SK-N-SH (cell line): Measurements from ENCODE around the gene RSKR. TPM values are rescaled to one million over a fixed set of nuclear protein-coding genes. Genes with fewer than 3 reads are reported as not detected.
A peak's percentile ranks its signal among the peaks of the same experiment; 100 is the strongest.

Experiments used
- CTCF ChIA-PET: fragments of 300-600, 350-600 bp; formaldehyde crosslinking; extraction: SDS; loops from one replicate; lab custom pipeline; 2021; lab: Yijun Ruan, JAX
- POLR2A ChIA-PET: fragments of 350-600 bp; sonication (Branson Sonifier 250); formaldehyde crosslinking; extraction: SDS; loops from one replicate; lab custom pipeline; 2020; ENCODE audit warnings: antibody characterized with exemption, inconsistent platforms; lab: Yijun Ruan, JAX
- DNase-seq: peaks from one replicate; pipeline ENCODE4 v3.0.0; 2012
- H2AFZ ChIP-seq: fragments of 200-600 bp; sonication (generic); 2 replicates; pipeline ENCODE4 v1.8.1; 2016; ENCODE audit warnings: antibody characterized with exemption, mild to moderate bottlenecking, low read depth
- H3F3A ChIP-seq: fragments of 200-600 bp; sonication (generic); replicated peaks from 2 replicates; pipeline ENCODE3; 2016; ENCODE audit warnings: antibody characterized with exemption, mild to moderate bottlenecking; ENCODE audit not compliant: insufficient read depth
- H3K27ac ChIP-seq, 2 experiments: fragments of 200-500 bp in 1 of 2; fragments of 200-600 bp in 1 of 2; sonication (Bioruptor generic) in 1 of 2; sonication (generic), shearing (Covaris generic) in 1 of 2; 2 replicates each; pipeline versions ENCODE4 v1.5.1 to v1.6.1; 2014 to 2016; ENCODE audit warnings: low read depth in 2 of 2, inconsistent platforms in 1 of 2, low read length in 1 of 2, mild to moderate bottlenecking in 1 of 2, mixed read lengths in 1 of 2
- H3K27me3 ChIP-seq: fragments of 200-600 bp; sonication (generic), shearing (Covaris generic); 2 replicates; pipeline ENCODE4 v1.6.1; 2016; ENCODE audit warnings: mixed run types; ENCODE audit not compliant: insufficient read depth
- H3K36me3 ChIP-seq, 2 experiments: fragments of 200-500 bp in 1 of 2; fragments of 200-600 bp in 1 of 2; sonication (Bioruptor generic) in 1 of 2; sonication (generic) in 1 of 2; replicated peaks in 1 of 2; 2 replicates each; pipeline versions ENCODE3 to v1.5.1; 2014 to 2016; ENCODE audit warnings: low read length in 1 of 2, mild to moderate bottlenecking in 1 of 2; ENCODE audit not compliant: insufficient read depth in 2 of 2, control insufficient read depth in 1 of 2
- H3K4me1 ChIP-seq, 2 experiments: fragments of 200-500 bp in 1 of 2; fragments of 200-600 bp in 1 of 2; sonication (Bioruptor generic) in 1 of 2; sonication (generic), shearing (Covaris generic) in 1 of 2; 2 replicates each; pipeline versions ENCODE4 v1.5.1 to v1.6.1; 2014 to 2016; ENCODE audit warnings: low read depth in 1 of 2, low read length in 1 of 2, mixed run types in 1 of 2; ENCODE audit not compliant: insufficient read depth in 2 of 2, control insufficient read depth in 1 of 2
- H3K4me2 ChIP-seq: fragments of 200-600 bp; sonication (generic), shearing (Covaris generic); 2 replicates; pipeline ENCODE4 v1.6.1; 2017; ENCODE audit warnings: mixed run types
- H3K4me3 ChIP-seq, 2 experiments: fragments of 200-500 bp in 1 of 2; fragments of 200-600 bp in 1 of 2; sonication (Bioruptor generic) in 1 of 2; sonication (generic), shearing (Covaris generic) in 1 of 2; 2 replicates each; pipeline versions ENCODE4 v1.5.1 to v1.8.1; 2014 to 2016; ENCODE audit warnings: low read depth in 2 of 2, inconsistent platforms in 1 of 2, low read length in 1 of 2, mild to moderate bottlenecking in 1 of 2, mixed read lengths in 1 of 2, moderate library complexity in 1 of 2
- H3K79me2 ChIP-seq: fragments of 200-600 bp; sonication (generic); 2 replicates; pipeline ENCODE4 v1.8.1; 2017; ENCODE audit warnings: mild to moderate bottlenecking; ENCODE audit not compliant: insufficient read depth
- H3K9ac ChIP-seq: fragments of 200-600 bp; sonication (generic); 2 replicates; pipeline ENCODE4 v1.6.1; 2017; ENCODE audit warnings: mixed run types
- H3K9me2 ChIP-seq: fragments of 200-600 bp; sonication (generic); 2 replicates; pipeline ENCODE4 v1.6.1; 2017; ENCODE audit warnings: mixed run types
- H3K9me3 ChIP-seq: fragments of 200-600 bp; sonication (generic); 2 replicates; pipeline ENCODE4 v1.6.1; 2017; ENCODE audit warnings: mixed run types, mild to moderate bottlenecking, moderate library complexity
- H4K20me1 ChIP-seq: fragments of 200-600 bp; sonication (generic); 2 replicates; pipeline ENCODE4 v1.6.1; 2017; ENCODE audit warnings: mild to moderate bottlenecking, mixed run types; ENCODE audit not compliant: insufficient read depth
- CHD2 ChIP-seq: fragments of 150-350 bp; IDR thresholded peaks from 2 replicates; pipeline ENCODE4 v1.6.1; 2018; ENCODE audit warnings: low read length; ENCODE audit not compliant: partially characterized antibody
- IRF3 ChIP-seq: fragments of 150-350 bp; IDR thresholded peaks from 2 replicates; pipeline ENCODE4 v1.6.1; 2016; ENCODE audit warnings: mild to moderate bottlenecking, low read depth, low read length
- JUND ChIP-seq: IDR thresholded peaks from 2 replicates; pipeline ENCODE4 v1.4.0; 2012
- NRF1 ChIP-seq: IDR thresholded peaks from 2 replicates; pipeline ENCODE4 v1.6.1; 2012; ENCODE audit warnings: low read depth, mild to moderate bottlenecking, low read length
- POLR2AphosphoS5 ChIP-seq: IDR thresholded peaks from 2 replicates; pipeline ENCODE4 v1.6.1; 2012; ENCODE audit warnings: low read depth, low read length
- RAD21 ChIP-seq: IDR thresholded peaks from 2 replicates; pipeline ENCODE4 v1.6.1; 2012; ENCODE audit warnings: mild to moderate bottlenecking, low read length
- RFX5 ChIP-seq: IDR thresholded peaks from 2 replicates; pipeline ENCODE4 v1.6.1; 2012; ENCODE audit warnings: mild to moderate bottlenecking, improper control_type of control experiment, low read length
- RXRA ChIP-seq: IDR thresholded peaks from 2 replicates; pipeline ENCODE4 v1.4.0; 2012; ENCODE audit warnings: low read depth, mild to moderate bottlenecking, borderline replicate concordance
- SIN3A ChIP-seq: IDR thresholded peaks from 2 replicates; pipeline ENCODE4 v1.6.1; 2012; ENCODE audit warnings: low read depth, mild to moderate bottlenecking, low read length, moderate library complexity, borderline replicate concordance
- SMC3 ChIP-seq: IDR thresholded peaks from 2 replicates; pipeline ENCODE4 v1.6.1; 2012; ENCODE audit warnings: low read depth, low read length, improper control_type of control experiment
- TAF1 ChIP-seq: IDR thresholded peaks from 2 replicates; pipeline ENCODE4 v1.6.1; 2012; ENCODE audit warnings: low read depth, mild to moderate bottlenecking, low read length, moderate library complexity, borderline replicate concordance
- TEAD4 ChIP-seq: IDR thresholded peaks from 2 replicates; pipeline ENCODE4 v1.4.0; 2012; ENCODE audit warnings: mild to moderate bottlenecking, borderline replicate concordance; ENCODE audit not compliant: insufficient read depth
- USF2 ChIP-seq: fragments of 150-350 bp; IDR thresholded peaks from 2 replicates; pipeline ENCODE4 v1.6.1; 2017; ENCODE audit warnings: antibody characterized with exemption, low read length, low read depth, borderline replicate concordance
- YY1 ChIP-seq: IDR thresholded peaks from 2 replicates; pipeline ENCODE4 v1.4.0; 2012; ENCODE audit warnings: low read depth, mild to moderate bottlenecking
- WGBS: methylation state at CpG from one replicate; pipeline ENCODE4 v1.1.6; 2017; ENCODE audit warnings: low lambda C conversion rate; 5-methylcytosine and 5-hydroxymethylcytosine counted together
- polyA plus RNA-seq, 3 experiments: library from polyadenylated mRNA; depleted of rRNA; stranded (reverse); fragments of >200 nt; gene quantifications; 2 replicates each; pipeline ENCODE4 v1.2.3, GENCODE V29; 2012
- TF ChIP-seq, protein P1 (sequence below): IDR thresholded peaks from 2 replicates; pipeline ENCODE4; 2012
- TF ChIP-seq, protein P2 (sequence below): IDR thresholded peaks from 2 replicates; pipeline ENCODE4 v1.6.1; 2012; ENCODE audit warnings: mild to moderate bottlenecking, low read depth, low read length, moderate library complexity
- TF ChIP-seq, protein P3 (sequence below): IDR thresholded peaks from 2 replicates; pipeline ENCODE4 v1.4.0; 2012; ENCODE audit warnings: low read depth, borderline replicate concordance
- TF ChIP-seq, protein P4 (sequence below): fragments of 200-600 bp; sonication (generic); IDR thresholded peaks from 2 replicates; pipeline ENCODE4 v1.6.1; 2017; ENCODE audit warnings: antibody characterized with exemption, mild to moderate bottlenecking, moderate library complexity

The RSKR gene
- polyA plus RNA-seq, 1 of the 3 experiments (the other 2 are of a cell fraction): 7.9 TPM

DNA sequence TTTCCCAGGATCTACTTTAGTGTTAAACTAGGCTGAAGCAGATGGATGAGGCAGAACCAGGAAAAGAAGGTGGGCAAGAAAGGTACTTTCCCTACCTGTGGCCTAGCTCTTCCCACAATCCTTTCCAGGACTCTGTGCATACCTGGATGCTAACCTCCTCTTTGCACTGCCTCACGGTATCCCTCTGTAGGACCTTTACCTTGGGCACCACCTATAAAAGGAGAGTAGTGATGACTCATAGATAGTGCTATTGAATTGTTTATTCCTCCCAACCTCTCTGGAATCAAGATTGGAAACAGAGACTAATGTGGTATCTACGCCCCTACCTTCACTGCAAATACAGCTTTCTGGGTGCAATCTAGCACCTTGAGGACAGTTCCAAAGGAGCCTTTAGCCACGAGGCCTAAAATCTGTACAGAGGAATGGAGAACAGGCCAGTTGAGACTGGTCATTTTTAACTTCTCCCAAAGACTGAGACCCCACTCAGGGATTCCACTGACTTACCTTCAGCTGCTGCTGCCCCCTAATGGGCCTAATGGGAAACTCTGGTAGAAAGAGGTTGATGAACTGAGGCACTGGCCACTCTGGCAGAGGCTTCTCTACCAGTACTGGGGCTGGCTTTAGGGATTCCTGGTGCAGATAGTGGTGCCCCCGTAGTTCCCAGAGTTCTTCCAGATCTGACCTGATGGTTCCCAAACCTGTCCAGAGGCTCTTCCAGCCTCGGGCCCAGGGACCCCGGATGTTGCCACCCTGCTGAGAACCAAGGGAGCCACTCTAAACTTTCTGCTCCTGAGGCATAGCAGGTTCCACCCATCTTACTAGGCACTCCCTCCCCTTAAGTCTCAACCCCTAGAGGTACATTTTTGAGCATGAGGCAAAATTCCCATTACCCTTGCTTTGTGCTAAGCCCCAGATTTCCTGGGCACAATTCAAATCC, 781 bp downstream of the RSKR start:
- Histone ChIP-seq H3K79me2 (no peaks in the 10 kb centered on the region), H3K9me3 (no peaks in the 10 kb centered on the region), H3K27me3 (no peaks in the 10 kb centered on the region), H3K4me2 (no peak overlapping the region), H3K27ac (no peak overlapping the region), H3F3A (peaks cover 6% of the 10 kb centered on the region), H4K20me1 (no peaks in the 10 kb centered on the region), H3K36me3 (peaks cover 35 to 62% of the 10 kb centered on the region in 2 experiments), H3K9ac (no peak overlapping the region), H3K9me2 (no peaks in the 10 kb centered on the region), H2AFZ (no peak overlapping the region), H3K4me3 (no peak overlapping the region), H3K4me1 (no peaks in the 10 kb centered on the region)
- 73% methylated on average over 4 of the region's 6 CpGs for WGBS
- ChIA-PET POLR2A (interaction anchor here (0.6 kb wide), 1 partner anchor 10 kb away, joined by 4 read pairs; no protein-coding TSS in a partner anchor), CTCF (interaction anchor here (0.6 to 4.9 kb wide), 32 partner anchors 9 to 295 kb away, joined by 3 to 60 read pairs (median 4); partner anchors contain the start of genes BLTP2 and PIGS)
- no peak for TF ChIP-seq SIN3A
- TF ChIP-seq RFX5: no peak
- TF ChIP-seq POLR2AphosphoS5: peak; percentile 25; the same call in 1 of the 2 replicates
- TF ChIP-seq, protein P1, sequence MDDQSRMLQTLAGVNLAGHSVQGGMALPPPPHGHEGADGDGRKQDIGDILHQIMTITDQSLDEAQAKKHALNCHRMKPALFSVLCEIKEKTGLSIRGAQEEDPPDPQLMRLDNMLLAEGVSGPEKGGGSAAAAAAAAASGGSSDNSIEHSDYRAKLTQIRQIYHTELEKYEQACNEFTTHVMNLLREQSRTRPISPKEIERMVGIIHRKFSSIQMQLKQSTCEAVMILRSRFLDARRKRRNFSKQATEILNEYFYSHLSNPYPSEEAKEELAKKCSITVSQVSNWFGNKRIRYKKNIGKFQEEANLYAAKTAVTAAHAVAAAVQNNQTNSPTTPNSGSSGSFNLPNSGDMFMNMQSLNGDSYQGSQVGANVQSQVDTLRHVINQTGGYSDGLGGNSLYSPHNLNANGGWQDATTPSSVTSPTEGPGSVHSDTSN: no peak
- TF ChIP-seq NRF1: no peak
- no peak for TF ChIP-seq USF2
- TF ChIP-seq TAF1: no peak
- TF ChIP-seq RXRA: no peak
- TF ChIP-seq CHD2: peak; percentile 5
- TF ChIP-seq, protein P2, sequence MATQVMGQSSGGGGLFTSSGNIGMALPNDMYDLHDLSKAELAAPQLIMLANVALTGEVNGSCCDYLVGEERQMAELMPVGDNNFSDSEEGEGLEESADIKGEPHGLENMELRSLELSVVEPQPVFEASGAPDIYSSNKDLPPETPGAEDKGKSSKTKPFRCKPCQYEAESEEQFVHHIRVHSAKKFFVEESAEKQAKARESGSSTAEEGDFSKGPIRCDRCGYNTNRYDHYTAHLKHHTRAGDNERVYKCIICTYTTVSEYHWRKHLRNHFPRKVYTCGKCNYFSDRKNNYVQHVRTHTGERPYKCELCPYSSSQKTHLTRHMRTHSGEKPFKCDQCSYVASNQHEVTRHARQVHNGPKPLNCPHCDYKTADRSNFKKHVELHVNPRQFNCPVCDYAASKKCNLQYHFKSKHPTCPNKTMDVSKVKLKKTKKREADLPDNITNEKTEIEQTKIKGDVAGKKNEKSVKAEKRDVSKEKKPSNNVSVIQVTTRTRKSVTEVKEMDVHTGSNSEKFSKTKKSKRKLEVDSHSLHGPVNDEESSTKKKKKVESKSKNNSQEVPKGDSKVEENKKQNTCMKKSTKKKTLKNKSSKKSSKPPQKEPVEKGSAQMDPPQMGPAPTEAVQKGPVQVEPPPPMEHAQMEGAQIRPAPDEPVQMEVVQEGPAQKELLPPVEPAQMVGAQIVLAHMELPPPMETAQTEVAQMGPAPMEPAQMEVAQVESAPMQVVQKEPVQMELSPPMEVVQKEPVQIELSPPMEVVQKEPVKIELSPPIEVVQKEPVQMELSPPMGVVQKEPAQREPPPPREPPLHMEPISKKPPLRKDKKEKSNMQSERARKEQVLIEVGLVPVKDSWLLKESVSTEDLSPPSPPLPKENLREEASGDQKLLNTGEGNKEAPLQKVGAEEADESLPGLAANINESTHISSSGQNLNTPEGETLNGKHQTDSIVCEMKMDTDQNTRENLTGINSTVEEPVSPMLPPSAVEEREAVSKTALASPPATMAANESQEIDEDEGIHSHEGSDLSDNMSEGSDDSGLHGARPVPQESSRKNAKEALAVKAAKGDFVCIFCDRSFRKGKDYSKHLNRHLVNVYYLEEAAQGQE: no peak
- no peak for TF ChIP-seq IRF3
- TF ChIP-seq RAD21: peak; percentile 75
- TF ChIP-seq JUND: no peak
- TF ChIP-seq SMC3: peak; percentile 32; the same call in 1 of the 2 replicates
- TF ChIP-seq, protein P3, sequence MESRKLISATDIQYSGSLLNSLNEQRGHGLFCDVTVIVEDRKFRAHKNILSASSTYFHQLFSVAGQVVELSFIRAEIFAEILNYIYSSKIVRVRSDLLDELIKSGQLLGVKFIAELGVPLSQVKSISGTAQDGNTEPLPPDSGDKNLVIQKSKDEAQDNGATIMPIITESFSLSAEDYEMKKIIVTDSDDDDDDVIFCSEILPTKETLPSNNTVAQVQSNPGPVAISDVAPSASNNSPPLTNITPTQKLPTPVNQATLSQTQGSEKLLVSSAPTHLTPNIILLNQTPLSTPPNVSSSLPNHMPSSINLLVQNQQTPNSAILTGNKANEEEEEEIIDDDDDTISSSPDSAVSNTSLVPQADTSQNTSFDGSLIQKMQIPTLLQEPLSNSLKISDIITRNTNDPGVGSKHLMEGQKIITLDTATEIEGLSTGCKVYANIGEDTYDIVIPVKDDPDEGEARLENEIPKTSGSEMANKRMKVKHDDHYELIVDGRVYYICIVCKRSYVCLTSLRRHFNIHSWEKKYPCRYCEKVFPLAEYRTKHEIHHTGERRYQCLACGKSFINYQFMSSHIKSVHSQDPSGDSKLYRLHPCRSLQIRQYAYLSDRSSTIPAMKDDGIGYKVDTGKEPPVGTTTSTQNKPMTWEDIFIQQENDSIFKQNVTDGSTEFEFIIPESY: no peak
- TF ChIP-seq TEAD4: no peak
- TF ChIP-seq, protein P4, sequence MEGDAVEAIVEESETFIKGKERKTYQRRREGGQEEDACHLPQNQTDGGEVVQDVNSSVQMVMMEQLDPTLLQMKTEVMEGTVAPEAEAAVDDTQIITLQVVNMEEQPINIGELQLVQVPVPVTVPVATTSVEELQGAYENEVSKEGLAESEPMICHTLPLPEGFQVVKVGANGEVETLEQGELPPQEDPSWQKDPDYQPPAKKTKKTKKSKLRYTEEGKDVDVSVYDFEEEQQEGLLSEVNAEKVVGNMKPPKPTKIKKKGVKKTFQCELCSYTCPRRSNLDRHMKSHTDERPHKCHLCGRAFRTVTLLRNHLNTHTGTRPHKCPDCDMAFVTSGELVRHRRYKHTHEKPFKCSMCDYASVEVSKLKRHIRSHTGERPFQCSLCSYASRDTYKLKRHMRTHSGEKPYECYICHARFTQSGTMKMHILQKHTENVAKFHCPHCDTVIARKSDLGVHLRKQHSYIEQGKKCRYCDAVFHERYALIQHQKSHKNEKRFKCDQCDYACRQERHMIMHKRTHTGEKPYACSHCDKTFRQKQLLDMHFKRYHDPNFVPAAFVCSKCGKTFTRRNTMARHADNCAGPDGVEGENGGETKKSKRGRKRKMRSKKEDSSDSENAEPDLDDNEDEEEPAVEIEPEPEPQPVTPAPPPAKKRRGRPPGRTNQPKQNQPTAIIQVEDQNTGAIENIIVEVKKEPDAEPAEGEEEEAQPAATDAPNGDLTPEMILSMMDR: peak; percentile 72
- TF ChIP-seq YY1: no peak
- TF ChIP-seq, all 33 proteins: peak for 5
- DNase-seq: peak; percentile 70
